Liver (tissue), 3 donors: ENCODE measurements around the gene NDUFAF5.

Experiments used
- FOXA1 ChIP-seq: IDR thresholded peaks from 2 replicates; pipeline ENCODE4 v1.6.1; 2016; ENCODE audit warnings: antibody characterized with exemption
- GABPA ChIP-seq, 2 donors: IDR thresholded peaks in 1 of 2; conservative IDR thresholded peaks in 1 of 2; 2 replicates each; pipeline ENCODE4 v1.6.1; 2016; ENCODE audit warnings: antibody characterized with exemption in 2 of 2, mild to moderate bottlenecking in 1 of 2, moderate library complexity in 1 of 2
- HNF4A ChIP-seq, 2 donors: conservative IDR thresholded peaks; 2 replicates each; pipeline ENCODE4 v1.6.1; 2016; ENCODE audit warnings: antibody characterized with exemption in 2 of 2, mild to moderate bottlenecking in 2 of 2
- JUND ChIP-seq, 2 donors: IDR thresholded peaks; 2 replicates each; pipeline ENCODE4 v1.6.1; 2016; ENCODE audit warnings: antibody characterized with exemption in 2 of 2
- RAD21 ChIP-seq, 2 donors: IDR thresholded peaks; 2 replicates each; pipeline ENCODE4 v1.6.1; 2016; ENCODE audit warnings: antibody characterized with exemption in 2 of 2, mild to moderate bottlenecking in 2 of 2
- RXRA ChIP-seq, 2 donors: IDR thresholded peaks; 2 replicates each; pipeline ENCODE4 v1.6.1; 2017 to 2018; ENCODE audit warnings: antibody characterized with exemption in 2 of 2, mild to moderate bottlenecking in 1 of 2
- SP1 ChIP-seq: IDR thresholded peaks from 2 replicates; pipeline ENCODE4 v1.6.1; 2018; ENCODE audit warnings: antibody characterized with exemption, mild to moderate bottlenecking
- TF ChIP-seq, protein P1 (sequence below): fragments of 150-350 bp; IDR thresholded peaks from 2 replicates; pipeline ENCODE4 v1.5.1; 2017; ENCODE audit warnings: improper control_type of control experiment, low read depth, low read length; ENCODE audit not compliant: missing input control
- TF ChIP-seq, protein P2 (sequence below): IDR thresholded peaks from 2 replicates; pipeline ENCODE4 v1.6.1; 2016; ENCODE audit warnings: antibody characterized with exemption
- TF ChIP-seq, protein P3 (sequence below): IDR thresholded peaks from 2 replicates; pipeline ENCODE4 v1.6.1; 2016; ENCODE audit warnings: antibody characterized with exemption
- TF ChIP-seq, protein P4 (sequence below): IDR thresholded peaks from 2 replicates; pipeline ENCODE4 v1.6.1; 2016; ENCODE audit warnings: antibody characterized with exemption, mild to moderate bottlenecking
- donor health status: healthy.
- donor health status: healthy.

DNA sequence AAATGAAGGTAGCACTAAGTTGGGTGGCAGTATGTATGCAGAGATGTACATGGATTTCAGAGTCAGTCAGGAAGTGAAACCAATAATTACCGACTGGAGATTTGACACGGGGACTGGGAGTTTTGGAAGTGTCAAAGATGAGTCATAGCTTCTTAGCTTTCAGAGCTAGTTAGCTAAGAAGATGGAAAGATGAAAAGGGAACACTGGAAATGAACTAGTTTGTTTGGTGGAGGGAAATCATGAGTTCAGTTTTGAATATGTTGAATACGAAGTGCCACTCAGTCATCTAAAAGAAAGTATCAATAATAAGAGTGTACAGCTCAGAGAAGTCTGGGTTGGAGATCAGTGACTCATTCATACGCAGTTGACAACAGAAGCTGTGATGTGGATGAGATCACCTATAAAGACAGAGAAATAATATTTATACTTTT is 7.6 kb upstream of the NDUFAF5 start:
- TF ChIP-seq, protein P1, sequence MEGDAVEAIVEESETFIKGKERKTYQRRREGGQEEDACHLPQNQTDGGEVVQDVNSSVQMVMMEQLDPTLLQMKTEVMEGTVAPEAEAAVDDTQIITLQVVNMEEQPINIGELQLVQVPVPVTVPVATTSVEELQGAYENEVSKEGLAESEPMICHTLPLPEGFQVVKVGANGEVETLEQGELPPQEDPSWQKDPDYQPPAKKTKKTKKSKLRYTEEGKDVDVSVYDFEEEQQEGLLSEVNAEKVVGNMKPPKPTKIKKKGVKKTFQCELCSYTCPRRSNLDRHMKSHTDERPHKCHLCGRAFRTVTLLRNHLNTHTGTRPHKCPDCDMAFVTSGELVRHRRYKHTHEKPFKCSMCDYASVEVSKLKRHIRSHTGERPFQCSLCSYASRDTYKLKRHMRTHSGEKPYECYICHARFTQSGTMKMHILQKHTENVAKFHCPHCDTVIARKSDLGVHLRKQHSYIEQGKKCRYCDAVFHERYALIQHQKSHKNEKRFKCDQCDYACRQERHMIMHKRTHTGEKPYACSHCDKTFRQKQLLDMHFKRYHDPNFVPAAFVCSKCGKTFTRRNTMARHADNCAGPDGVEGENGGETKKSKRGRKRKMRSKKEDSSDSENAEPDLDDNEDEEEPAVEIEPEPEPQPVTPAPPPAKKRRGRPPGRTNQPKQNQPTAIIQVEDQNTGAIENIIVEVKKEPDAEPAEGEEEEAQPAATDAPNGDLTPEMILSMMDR, result no peak
- TF ChIP-seq GABPA (IDR thresholded peaks at IDR 0.05 in 1 of 2, conservative IDR thresholded peaks at IDR 0.05 in 1 of 2) (no peak), JUND (IDR thresholded peaks at IDR 0.05) (no peak), RXRA (IDR thresholded peaks at IDR 0.05) (no peak), SP1 (no peak), HNF4A (conservative IDR thresholded peaks at IDR 0.05) (no peak), RAD21 (IDR thresholded peaks at IDR 0.05) (no peak), FOXA1 (no peak)
- TF ChIP-seq, protein P2, sequence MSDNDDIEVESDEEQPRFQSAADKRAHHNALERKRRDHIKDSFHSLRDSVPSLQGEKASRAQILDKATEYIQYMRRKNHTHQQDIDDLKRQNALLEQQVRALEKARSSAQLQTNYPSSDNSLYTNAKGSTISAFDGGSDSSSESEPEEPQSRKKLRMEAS, result no peak
- TF ChIP-seq, protein P3, sequence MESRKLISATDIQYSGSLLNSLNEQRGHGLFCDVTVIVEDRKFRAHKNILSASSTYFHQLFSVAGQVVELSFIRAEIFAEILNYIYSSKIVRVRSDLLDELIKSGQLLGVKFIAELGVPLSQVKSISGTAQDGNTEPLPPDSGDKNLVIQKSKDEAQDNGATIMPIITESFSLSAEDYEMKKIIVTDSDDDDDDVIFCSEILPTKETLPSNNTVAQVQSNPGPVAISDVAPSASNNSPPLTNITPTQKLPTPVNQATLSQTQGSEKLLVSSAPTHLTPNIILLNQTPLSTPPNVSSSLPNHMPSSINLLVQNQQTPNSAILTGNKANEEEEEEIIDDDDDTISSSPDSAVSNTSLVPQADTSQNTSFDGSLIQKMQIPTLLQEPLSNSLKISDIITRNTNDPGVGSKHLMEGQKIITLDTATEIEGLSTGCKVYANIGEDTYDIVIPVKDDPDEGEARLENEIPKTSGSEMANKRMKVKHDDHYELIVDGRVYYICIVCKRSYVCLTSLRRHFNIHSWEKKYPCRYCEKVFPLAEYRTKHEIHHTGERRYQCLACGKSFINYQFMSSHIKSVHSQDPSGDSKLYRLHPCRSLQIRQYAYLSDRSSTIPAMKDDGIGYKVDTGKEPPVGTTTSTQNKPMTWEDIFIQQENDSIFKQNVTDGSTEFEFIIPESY, result no peak
- TF ChIP-seq, protein P4, sequence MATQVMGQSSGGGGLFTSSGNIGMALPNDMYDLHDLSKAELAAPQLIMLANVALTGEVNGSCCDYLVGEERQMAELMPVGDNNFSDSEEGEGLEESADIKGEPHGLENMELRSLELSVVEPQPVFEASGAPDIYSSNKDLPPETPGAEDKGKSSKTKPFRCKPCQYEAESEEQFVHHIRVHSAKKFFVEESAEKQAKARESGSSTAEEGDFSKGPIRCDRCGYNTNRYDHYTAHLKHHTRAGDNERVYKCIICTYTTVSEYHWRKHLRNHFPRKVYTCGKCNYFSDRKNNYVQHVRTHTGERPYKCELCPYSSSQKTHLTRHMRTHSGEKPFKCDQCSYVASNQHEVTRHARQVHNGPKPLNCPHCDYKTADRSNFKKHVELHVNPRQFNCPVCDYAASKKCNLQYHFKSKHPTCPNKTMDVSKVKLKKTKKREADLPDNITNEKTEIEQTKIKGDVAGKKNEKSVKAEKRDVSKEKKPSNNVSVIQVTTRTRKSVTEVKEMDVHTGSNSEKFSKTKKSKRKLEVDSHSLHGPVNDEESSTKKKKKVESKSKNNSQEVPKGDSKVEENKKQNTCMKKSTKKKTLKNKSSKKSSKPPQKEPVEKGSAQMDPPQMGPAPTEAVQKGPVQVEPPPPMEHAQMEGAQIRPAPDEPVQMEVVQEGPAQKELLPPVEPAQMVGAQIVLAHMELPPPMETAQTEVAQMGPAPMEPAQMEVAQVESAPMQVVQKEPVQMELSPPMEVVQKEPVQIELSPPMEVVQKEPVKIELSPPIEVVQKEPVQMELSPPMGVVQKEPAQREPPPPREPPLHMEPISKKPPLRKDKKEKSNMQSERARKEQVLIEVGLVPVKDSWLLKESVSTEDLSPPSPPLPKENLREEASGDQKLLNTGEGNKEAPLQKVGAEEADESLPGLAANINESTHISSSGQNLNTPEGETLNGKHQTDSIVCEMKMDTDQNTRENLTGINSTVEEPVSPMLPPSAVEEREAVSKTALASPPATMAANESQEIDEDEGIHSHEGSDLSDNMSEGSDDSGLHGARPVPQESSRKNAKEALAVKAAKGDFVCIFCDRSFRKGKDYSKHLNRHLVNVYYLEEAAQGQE, result no peak
